Esophagus muscularis mucosa (tissue), 4 donors: ENCODE measurements around the gene INCA1. TPM values are rescaled to one million over a fixed set of nuclear protein-coding genes. Genes with fewer than 3 reads are reported as not detected.
A peak's percentile ranks its signal among the peaks of the same experiment; 100 is the strongest.

ENCODE experiments used
- DNase-seq: peaks from one replicate; pipeline ENCODE4 v3.0.0-alpha.2; 2017; ENCODE audit errors: extremely low spot score
- H3K27ac ChIP-seq, 4 donors: fragments of 200-600 bp; sonication (generic); replicated peaks in 1 of 4; 1 replicate in 3 of 4; 2 replicates in 1 of 4; pipeline ENCODE4 v1.5.1; 2016 to 2019; ENCODE audit warnings: mild to moderate bottlenecking in 1 of 4
- H3K27me3 ChIP-seq, 4 donors: fragments of 200-600 bp; sonication (generic); one replicate each; pipeline versions ENCODE4 v1.5.1 to v1.6.0; 2016 to 2019
- H3K36me3 ChIP-seq, 4 donors: fragments of 200-600 bp; sonication (generic); one replicate each; pipeline ENCODE4 v1.5.1; 2016 to 2019
- H3K4me1 ChIP-seq, 4 donors: fragments of 200-600 bp; sonication (generic); one replicate each; pipeline ENCODE4 v1.5.1; 2016 to 2019
- H3K4me3 ChIP-seq, 4 donors: fragments of 200-600 bp; sonication (generic); 1 replicate in 2 of 4; 2 replicates in 2 of 4; pipeline ENCODE4 v1.5.1; 2016 to 2019; ENCODE audit warnings: mild to moderate bottlenecking in 4 of 4, moderate library complexity in 1 of 4
- H3K9me3 ChIP-seq, 4 donors: fragments of 200-600 bp; sonication (generic); 1 replicate in 3 of 4; 2 replicates in 1 of 4; pipeline ENCODE4 v1.5.1; 2016 to 2019
- CTCF ChIP-seq, 3 experiments: fragments of 200-600 bp in 2 of 3; fragments of 450-650 bp in 1 of 3; sonication (generic) in 2 of 3; IDR thresholded peaks; one replicate each; pipeline ENCODE4 v1.5.1; 2017 to 2019; ENCODE audit warnings: antibody characterized with exemption in 3 of 3, mild to moderate bottlenecking in 2 of 3, moderate library complexity in 1 of 3
- EP300 ChIP-seq: sonication (generic); formaldehyde crosslinking; IDR thresholded peaks from one replicate; pipeline ENCODE4 v1.6.1; 2017; ENCODE audit warnings: antibody characterized with exemption
- POLR2A ChIP-seq: fragments of 450-650 bp; IDR thresholded peaks from one replicate; pipeline ENCODE4 v1.6.1; 2017; ENCODE audit warnings: antibody characterized with exemption, moderate library complexity, mild to moderate bottlenecking, low read depth
- POLR2AphosphoS5 ChIP-seq, 2 donors: sonication (generic); formaldehyde crosslinking; IDR thresholded peaks; one replicate each; pipeline ENCODE4 v1.6.1; 2017; ENCODE audit warnings: antibody characterized with exemption in 2 of 2
- WGBS: methylation state at CpG from one replicate; pipeline ENCODE4 v1.1.5; 2018; 5-methylcytosine and 5-hydroxymethylcytosine counted together
- intact Hi-C: fragments of 100-400 bp; cut with DNase I; formaldehyde crosslinking; loops from one replicate; pipeline ENCODE4 v1.15.1; 2023
- total RNA-seq, 4 donors: library from RNA; depleted of rRNA; stranded (reverse); fragments of >200 nt; gene quantifications; one replicate each; pipeline versions ENCODE4 v1.1.0 to v1.2.1, GENCODE V29; 2016

INCA1 gene
- total RNA-seq, 4 donors from 2014 or later: 1.3 to 4.6 (median 3.0) TPM

GRCh38 chr17:4959261-4959965 lies 37.9 kb downstream of the INCA1 start:
- TF ChIP-seq EP300 (no peak), POLR2AphosphoS5 (IDR thresholded peaks at IDR 0.05) (no peak), POLR2A (no peak), CTCF (IDR thresholded peaks at IDR 0.05) (no peak)
- Histone ChIP-seq H3K27ac (no peak overlapping the region), H3K4me3 (no peak overlapping the region), H3K36me3 (peaks cover 15 to 45% (median 37%) of the 10 kb centered on the region in 4 donors), H3K27me3 (no peaks in the 10 kb centered on the region), H3K4me1 (no peaks in the 10 kb centered on the region), H3K9me3 (no peaks in the 10 kb centered on the region)
- WGBS: 84% methylated on average over 18 of the region's 18 CpGs
- no peak for DNase-seq
- intact Hi-C loops: no loop called here

GRCh38 chr17:4958102-4958501 lies 39.2 kb downstream of the INCA1 start:
- H3K27me3 ChIP-seq: no peaks in the 10 kb centered on the region
- H3K4me1 ChIP-seq: no peaks in the 10 kb centered on the region
- H3K36me3 ChIP-seq: peaks cover 15 to 45% (median 37%) of the 10 kb centered on the region in 4 donors
- intact Hi-C loops: no loop called here
- no peak overlapping the region for H3K27ac ChIP-seq
- TF ChIP-seq POLR2AphosphoS5 (IDR thresholded peaks at IDR 0.05) (no peak), EP300 (no peak), POLR2A (no peak), CTCF (IDR thresholded peaks at IDR 0.05) (no peak)
- DNase-seq: no peak
- H3K9me3 ChIP-seq: no peaks in the 10 kb centered on the region
- 57% methylated on average over 3 of the region's 3 CpGs for WGBS
- H3K4me3 ChIP-seq: no peak overlapping the region

- Histone ChIP-seq H3K4me3 (no peak overlapping the region), H3K36me3 (peaks cover 15 to 45% (median 34%) of the 10 kb centered on the region in 4 donors), H3K4me1 (peaks cover 0 to 6% (median 5%) of the 10 kb centered on the region in 4 donors), H3K9me3 (no peaks in the 10 kb centered on the region), H3K27ac (no peak overlapping the region), H3K27me3 (no peaks in the 10 kb centered on the region)
- intact Hi-C loops: no loop called here
- TF ChIP-seq CTCF (IDR thresholded peaks at IDR 0.05): peak in 1 of 3 experiments; percentile 15
- TF ChIP-seq POLR2AphosphoS5 (IDR thresholded peaks at IDR 0.05): no peak
- no peak for TF ChIP-seq POLR2A
- 56% methylated on average over 6 of the region's 10 CpGs for WGBS
- DNase-seq: no peak
Observed at GRCh38 chr17:4956493-4957061, 40.7 kb downstream of the INCA1 start.

DNA sequence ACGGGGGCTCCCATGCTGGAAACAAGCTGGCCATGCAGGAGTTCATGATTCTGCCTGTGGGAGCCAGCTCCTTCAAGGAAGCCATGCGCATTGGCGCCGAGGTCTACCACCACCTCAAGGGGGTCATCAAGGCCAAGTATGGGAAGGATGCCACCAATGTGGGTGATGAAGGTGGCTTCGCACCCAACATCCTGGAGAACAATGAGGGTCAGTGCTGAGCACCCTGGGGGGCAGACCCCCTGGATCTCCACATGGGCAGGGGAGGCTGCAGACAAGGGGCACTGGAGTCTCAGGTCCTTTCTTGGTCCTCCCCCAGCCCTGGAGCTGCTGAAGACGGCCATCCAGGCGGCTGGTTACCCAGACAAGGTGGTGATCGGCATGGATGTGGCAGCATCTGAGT lies 42.2 kb downstream of the INCA1 start:
- Histone ChIP-seq H3K36me3 (peaks cover 12 to 31% (median 23%) of the 10 kb centered on the region in 4 donors), H3K4me1 (peaks cover 14 to 21% (median 20%) of the 10 kb centered on the region in 4 donors), H3K27ac (no peak overlapping the region), H3K4me3 (no peak overlapping the region), H3K27me3 (no peaks in the 10 kb centered on the region), H3K9me3 (no peaks in the 10 kb centered on the region)
- WGBS: 92% methylated on average over 8 of the region's 8 CpGs
- intact Hi-C loops: no loop called here
- DNase-seq: no peak
- TF ChIP-seq EP300 (no peak), CTCF (IDR thresholded peaks at IDR 0.05) (no peak), POLR2A (no peak), POLR2AphosphoS5 (IDR thresholded peaks at IDR 0.05) (no peak)
